Measurements from ENCODE around the gene RPN1. TPM values are rescaled to one million over a fixed set of nuclear protein-coding genes. Genes with fewer than 3 reads are reported as not detected.

The RPN1 gene
- total and polyA plus RNA-seq, 2 donors (not counting 3 experiments of a cell fraction or from before 2014, with no cell fraction given), result 250 to 266 TPM

- Histone ChIP-seq H4K20me1 (replicated peaks; ENCODE audit: control insufficient read depth, extremely low read depth, insufficient read depth, low read length) (no peaks in the 10 kb centered on the region), H3K79me2 (ENCODE audit: control insufficient read depth, insufficient read depth, low read length) (no peaks in the 10 kb centered on the region), H3K9ac (replicated peaks; ENCODE audit: extremely low read depth, insufficient read depth, low read length) (no peak overlapping the region), H3K4me3 (replicated peaks in 1 of 3; ENCODE audit: insufficient read depth in 1 of 3, low read depth in 1 of 3, low read length in 3 of 3) (no peak overlapping the region), H3K9me1 (replicated peaks; ENCODE audit: control insufficient read depth, extremely low read depth, insufficient read depth, low read length) (no peaks in the 10 kb centered on the region), H3K36me3 (ENCODE audit: control insufficient read depth in 2 of 2, extremely low read depth in 1 of 2, insufficient read depth in 2 of 2, low read length in 2 of 2) (no peaks in the 10 kb centered on the region), H3K27ac (ENCODE audit: insufficient read depth, low read depth, low read length) (no peak overlapping the region), H3K4me1 (ENCODE audit: control insufficient read depth, extremely low read depth, insufficient read depth, low read length) (no peaks in the 10 kb centered on the region), H3K27me3 (ENCODE audit: control insufficient read depth in 2 of 2, insufficient read depth in 2 of 2, low read length in 2 of 2) (peaks cover 8 to 19% of the 10 kb centered on the region in 2 experiments), H2AFZ (ENCODE audit: low read depth, low read length) (no peak overlapping the region), H3K4me2 (ENCODE audit: insufficient read depth, low read length) (no peak overlapping the region), H3K9me3 (replicated peaks; ENCODE audit: control insufficient read depth, insufficient read depth, low read length) (peaks cover 2% of the 10 kb centered on the region)
- BruUV-seq (replicated peaks), result no TSS peak
- ChIA-PET CTCF (interaction anchor here (0.6 to 3.3 kb wide), 46 partner anchors 10 to 490 kb away, joined by 3 to 46 read pairs (median 5); partner anchors contain the start of genes EEFSEC and GATA2), POLR2A (no interaction called here)
- dilution Hi-C loops (cut with MboI; ENCODE audit: extremely low pct_ligation_motif_present, low sequenced_read_pairs), result loop anchor here (25.0 kb wide), 1 partner anchor 147 kb away; no protein-coding TSS in a partner anchor
- TF ChIP-seq MYC (IDR thresholded peaks at IDR 0.05; ENCODE audit: low read depth, low read length) (peak; percentile 67), CTCF (IDR thresholded peaks at IDR 0.05; ENCODE audit: extremely low read depth in 1 of 2, insufficient read depth in 1 of 2, low read depth in 1 of 2, low read length in 2 of 2) (peak; percentile 90 to 92), EZH2 (IDR thresholded peaks at IDR 0.05; ENCODE audit: borderline replicate concordance, low read depth, low read length, severe bottlenecking) (no peak), MAX (IDR thresholded peaks at IDR 0.05; ENCODE audit: insufficient read depth, insufficient read length) (peak; percentile 86), POLR2A (IDR thresholded peaks at IDR 0.05; ENCODE audit: low read depth, low read length) (no peak)
- intact Hi-C loops (cut with micrococcal nuclease), result loop anchor here (1.0 to 10.0 kb wide), 6 partner anchors 86 to 413 kb away; no protein-coding TSS in a partner anchor
- DNase-seq (ENCODE audit: low read depth, low spot score) (peak; percentile 83), FAIRE-seq (peak; percentile 93)
Observed at GRCh38 chr3:128584412-128585020, 66.1 kb downstream of the RPN1 start.
